GM21526 (cell line): Measurements from ENCODE around the gene SLC12A9.
"Not testable (repeated sequence)": the region's sequence is repeated elsewhere in the genome, so short reads cannot be mapped to it uniquely, and the experiment has no call there.

Experiments
- ATAC-seq: cut with Tn5 transposase; IDR thresholded peaks from one replicate; pipeline ENCODE4 v1.9.1; 2021; ENCODE audit warnings: moderate library complexity; ENCODE audit not compliant: unreplicated experiment, low FRiP score

SLC12A9 gene

DNA sequence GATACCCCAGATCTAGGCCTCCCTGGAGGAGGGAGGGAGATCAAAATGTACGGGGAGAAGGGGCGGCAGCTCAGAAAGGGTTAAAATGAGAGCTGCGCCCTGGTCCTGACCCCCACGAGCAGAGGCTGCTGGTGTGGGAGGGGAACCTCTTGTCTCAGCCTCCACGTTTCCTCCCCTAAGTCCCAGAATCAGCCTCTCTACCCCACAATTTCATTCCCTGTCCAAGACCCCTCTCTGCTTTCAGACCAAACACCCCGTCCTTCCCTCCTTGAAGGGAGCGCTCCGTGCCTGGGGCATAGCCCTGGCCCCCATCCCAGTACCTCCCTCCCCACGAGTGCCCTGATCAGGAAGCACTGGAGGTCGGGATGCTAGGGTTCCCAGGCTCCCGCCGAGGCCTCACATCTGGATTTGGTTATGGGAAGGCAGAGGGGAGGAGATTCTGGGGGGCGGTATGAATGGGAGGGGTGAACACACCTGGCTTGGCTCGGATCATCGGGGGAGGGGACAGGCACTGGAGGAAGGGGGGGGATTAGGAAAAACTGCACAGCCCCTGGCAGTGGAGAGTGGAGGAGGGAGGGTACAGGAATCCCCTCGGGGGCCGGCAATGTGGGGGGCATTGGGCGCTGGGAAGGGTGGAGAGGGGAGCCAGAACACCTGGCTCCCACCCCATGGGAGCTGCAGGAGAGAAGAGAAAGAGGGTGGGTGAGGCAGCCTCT is 27.9 kb upstream of the SLC12A9 start:
- no peak for ATAC-seq

GRCh38 chr7:100825215-100825671 is 27.3 kb upstream of the SLC12A9 start:
- no peak for ATAC-seq

GRCh38 chr7:100825751-100826513 is 26.6 kb upstream of the SLC12A9 start:
- no peak for ATAC-seq

- no peak for ATAC-seq
Observed at GRCh38 chr7:100826514-100827329, 25.8 kb upstream of the SLC12A9 start.

- ATAC-seq, result no peak
Observed at GRCh38 chr7:100827330-100828226, 24.9 kb upstream of the SLC12A9 start, which contains the start of gene EPHB4. EPHB4 (minus strand) TSS chr7:100827523; CDS start chr7:100827030, 493 bp downstream.

GRCh38 chr7:100829150-100829716 is 23.3 kb upstream of the SLC12A9 start:
- no peak for ATAC-seq

DNA sequence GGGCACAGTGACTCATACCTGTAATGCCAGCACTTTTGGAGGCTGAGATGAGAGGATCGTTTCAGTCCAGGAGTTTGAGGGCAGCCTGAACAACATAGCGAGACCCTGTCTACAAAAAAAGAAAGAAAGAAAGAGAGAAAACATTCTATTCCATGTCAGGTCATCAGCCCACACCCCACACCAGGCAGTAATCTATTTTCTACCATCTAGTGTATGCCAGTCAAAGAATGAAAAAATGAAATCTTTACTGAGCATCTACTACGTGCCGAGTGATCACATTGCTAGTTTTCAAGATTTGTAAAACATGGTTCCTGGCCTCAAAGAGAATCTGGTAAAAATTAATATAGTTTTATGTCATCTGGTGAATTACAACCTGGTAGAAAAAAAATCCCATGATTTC is 22.1 kb upstream of the SLC12A9 start:
- ATAC-seq, result no peak

DNA sequence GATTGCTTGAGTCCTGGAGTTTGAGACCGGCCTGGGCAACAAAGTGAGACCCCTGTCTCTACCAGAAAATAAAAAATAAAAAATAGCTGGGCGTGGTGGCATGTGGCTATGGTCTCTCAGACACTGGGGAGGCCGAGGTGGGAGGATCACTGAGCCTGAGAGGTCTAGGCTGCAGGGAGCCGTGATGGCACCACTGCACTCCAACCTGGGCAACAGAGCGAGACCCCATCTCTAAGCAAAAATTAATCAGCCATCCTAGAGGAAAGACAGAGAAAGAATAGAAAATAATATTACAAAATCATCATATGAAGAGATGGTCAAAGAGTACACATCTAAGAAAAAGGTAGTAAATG is 20.3 kb upstream of the SLC12A9 start:
- no peak for ATAC-seq

- no peak for ATAC-seq
Observed at GRCh38 chr7:100835903-100836811, 16.4 kb upstream of the SLC12A9 start.

- ATAC-seq, result no peak
Observed at GRCh38 chr7:100836812-100837098, 15.8 kb upstream of the SLC12A9 start.

DNA sequence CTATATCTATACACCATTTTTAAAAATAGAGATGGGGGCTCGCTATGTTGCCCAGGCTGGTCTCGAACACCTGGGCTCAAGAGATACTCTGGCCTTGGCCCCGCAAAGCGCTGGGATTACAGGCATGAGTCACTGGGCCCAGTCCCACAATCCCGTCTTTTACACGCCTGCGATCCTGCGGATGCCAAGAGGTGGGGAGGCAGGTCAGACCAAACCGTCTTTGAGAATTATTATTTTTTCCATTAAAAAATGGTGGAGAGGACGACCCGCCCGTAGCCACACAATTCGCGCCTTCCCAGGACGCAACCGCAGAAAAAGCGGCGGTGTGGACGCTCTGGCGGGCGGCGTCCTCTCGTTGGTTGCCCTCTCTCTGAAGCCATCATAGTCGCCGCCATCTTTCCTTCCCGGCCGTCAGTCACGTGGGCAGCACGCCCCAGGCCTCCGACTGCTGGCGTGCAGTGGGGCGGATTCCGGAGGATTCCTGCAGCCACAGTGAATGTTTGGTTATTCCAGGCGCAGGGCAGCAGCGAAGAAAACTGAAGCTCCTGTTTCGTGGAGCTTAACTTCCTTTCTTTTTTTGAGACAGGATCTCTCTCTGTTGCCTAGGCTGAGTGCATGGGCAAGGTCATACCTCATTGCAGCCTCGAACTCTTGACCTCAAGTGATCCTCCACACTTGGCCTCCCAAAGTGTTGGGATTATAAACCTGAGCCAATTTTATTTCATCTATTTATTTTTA is 15.2 kb upstream of the SLC12A9 start:
- no peak for ATAC-seq

GRCh38 chr7:100839361-100839760 is 13.2 kb upstream of the SLC12A9 start:
- no peak for ATAC-seq

DNA sequence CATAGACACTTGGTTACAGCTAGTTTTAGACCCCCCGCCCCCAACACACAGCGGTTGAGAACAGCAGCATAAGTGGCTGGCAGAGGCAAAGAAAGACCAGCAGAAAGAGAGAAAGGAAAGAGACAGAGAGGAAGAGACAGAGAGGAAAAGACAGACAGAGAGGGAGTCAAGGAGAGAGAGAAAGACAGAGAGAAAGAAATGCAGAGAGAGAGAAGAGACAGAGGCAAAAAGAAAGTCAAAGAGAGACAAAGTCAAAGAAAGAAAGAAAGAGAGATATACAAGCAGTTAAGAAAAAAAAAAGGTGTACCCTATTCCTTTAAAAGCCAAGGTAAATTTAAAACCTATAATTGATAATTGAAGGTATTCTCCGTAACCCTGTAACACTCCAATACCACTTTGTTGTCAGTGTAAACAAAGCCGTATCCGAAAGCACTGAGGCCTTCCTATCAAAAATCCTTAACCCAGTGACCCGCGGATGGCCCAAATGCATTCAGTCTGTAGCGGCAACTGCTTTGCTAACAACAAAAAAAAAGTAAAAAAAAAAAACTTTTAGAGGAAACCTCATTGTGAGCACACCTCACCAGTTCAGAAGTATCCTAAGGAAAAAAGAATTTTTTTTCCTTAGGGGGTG is 11.9 kb upstream of the SLC12A9 start:
- no peak for ATAC-seq

- no peak for ATAC-seq
Observed at GRCh38 chr7:100847360-100847759, 5.2 kb upstream of the SLC12A9 start.

GRCh38 chr7:100854146-100854895 is 1.8 kb downstream of the SLC12A9 start:
- ATAC-seq, result no peak

DNA sequence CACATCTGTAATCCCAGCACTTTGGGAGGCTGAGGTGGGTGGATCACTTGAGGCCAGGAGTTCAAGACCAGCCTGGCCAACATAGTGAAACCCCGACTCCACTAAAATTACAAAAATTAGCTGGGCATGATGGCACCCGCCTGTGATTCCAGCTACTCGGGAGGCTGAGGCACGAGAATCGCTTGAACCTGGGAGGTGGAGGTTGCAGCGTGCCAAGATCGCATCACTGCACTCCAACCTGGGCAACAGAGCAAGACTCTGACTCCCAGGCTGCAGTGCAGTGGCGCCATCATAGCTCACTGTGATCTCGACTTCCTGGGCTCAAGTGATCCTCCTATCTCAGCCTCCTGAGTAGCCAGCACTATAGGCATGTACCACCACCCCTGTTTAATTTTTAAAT is 2.4 kb downstream of the SLC12A9 start:
- ATAC-seq, result not testable (repeated sequence)

GRCh38 chr7:100855515-100855914 is 3.0 kb downstream of the SLC12A9 start:
- no peak for ATAC-seq
